GM13976 (cell line): ENCODE data around the gene LRIF1.

Experiments
- DNase-seq: peaks from one replicate; pipeline ENCODE4 v3.0.0; 2012; ENCODE audit warnings: low spot score
- in situ Hi-C: fragments of 300-500 bp; cut with MboI; formaldehyde crosslinking; loops from one replicate; pipeline ENCODE4 v1.12.0; 2022; ENCODE audit warnings: low sequenced_read_pairs, mixed read lengths, inconsistent platforms; ENCODE audit not compliant: unreplicated experiment
- TF ChIP-seq, protein P1 (sequence below): IDR thresholded peaks from 2 replicates; pipeline ENCODE4 v1.5.1; 2012; ENCODE audit warnings: borderline replicate concordance, mild to moderate bottlenecking; ENCODE audit not compliant: insufficient read depth; ENCODE audit errors: extremely low read depth, missing control alignments, control extremely low read depth

Gene LRIF1

DNA sequence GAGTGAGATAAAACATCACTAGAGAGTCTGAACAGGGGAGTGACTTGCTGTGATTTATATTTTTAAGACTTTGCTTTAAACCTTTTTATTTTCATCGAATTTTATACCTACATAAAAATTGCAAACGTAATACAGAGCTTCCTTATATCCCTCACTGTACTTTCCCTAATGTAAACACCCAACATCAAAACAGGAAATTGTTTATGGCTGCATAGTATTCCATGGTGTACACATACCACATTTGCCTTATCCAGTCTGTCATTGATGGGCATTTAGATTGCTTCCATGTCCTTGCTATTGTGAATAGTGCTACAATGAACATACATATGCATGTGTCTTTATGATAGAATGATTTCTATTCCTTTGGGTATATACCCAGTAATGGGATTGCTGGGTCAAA, 34.8 kb downstream of the LRIF1 start:
- no peak for DNase-seq
- TF ChIP-seq, protein P1, sequence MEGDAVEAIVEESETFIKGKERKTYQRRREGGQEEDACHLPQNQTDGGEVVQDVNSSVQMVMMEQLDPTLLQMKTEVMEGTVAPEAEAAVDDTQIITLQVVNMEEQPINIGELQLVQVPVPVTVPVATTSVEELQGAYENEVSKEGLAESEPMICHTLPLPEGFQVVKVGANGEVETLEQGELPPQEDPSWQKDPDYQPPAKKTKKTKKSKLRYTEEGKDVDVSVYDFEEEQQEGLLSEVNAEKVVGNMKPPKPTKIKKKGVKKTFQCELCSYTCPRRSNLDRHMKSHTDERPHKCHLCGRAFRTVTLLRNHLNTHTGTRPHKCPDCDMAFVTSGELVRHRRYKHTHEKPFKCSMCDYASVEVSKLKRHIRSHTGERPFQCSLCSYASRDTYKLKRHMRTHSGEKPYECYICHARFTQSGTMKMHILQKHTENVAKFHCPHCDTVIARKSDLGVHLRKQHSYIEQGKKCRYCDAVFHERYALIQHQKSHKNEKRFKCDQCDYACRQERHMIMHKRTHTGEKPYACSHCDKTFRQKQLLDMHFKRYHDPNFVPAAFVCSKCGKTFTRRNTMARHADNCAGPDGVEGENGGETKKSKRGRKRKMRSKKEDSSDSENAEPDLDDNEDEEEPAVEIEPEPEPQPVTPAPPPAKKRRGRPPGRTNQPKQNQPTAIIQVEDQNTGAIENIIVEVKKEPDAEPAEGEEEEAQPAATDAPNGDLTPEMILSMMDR, result no peak
- in situ Hi-C loops, result no loop called here

DNA sequence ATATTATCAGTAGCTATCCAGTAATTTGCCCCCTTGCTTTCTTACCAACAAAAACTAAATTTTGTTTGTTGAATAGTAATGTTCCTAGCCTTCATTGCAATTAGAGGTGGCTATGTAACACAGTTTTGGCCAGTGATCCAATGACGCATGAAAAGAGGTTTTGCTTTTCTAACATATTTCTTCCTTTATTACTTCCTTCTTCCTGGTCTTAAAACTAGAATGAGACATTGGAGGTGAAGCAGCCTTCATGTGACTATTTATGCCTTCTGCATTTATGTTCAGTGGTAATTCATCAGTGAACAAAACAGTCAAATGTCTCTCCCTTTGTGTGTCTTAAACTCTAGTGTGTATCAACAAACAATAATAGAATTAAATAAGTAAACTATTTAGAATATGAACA, 35.5 kb downstream of the LRIF1 start:
- DNase-seq, result no peak
- TF ChIP-seq, protein P1, result no peak
- in situ Hi-C loops, result no loop called here

DNA sequence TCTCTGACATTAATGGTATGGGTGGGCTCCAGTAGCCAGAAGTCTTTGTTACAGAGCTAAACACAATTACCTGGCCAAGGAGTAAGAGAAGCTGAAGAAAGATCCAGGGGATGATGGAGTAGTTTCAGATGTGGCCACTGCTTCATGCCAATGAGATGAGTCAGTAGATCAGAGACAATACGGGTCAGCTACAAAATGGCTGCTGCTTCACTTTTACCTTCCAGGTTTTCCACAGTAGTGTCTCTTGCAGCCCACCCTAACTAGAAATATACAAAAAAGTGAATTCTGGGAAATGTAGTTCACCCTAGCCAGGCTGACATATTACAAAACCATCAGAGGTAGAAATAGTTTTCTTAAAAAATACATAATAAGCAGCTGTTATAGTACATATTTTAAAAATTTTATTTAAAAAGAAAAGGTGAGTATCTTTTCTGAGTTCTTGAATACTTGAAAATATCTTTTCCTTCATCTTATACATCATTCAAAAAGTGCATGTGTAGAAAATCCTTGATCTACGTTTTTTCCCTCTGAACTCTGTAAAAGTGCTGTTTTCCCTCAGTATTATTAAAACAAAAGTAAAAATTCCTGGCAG, 36.1 kb downstream of the LRIF1 start:
- in situ Hi-C loops, result no loop called here
- TF ChIP-seq, protein P1, result no peak
- no peak for DNase-seq

DNA sequence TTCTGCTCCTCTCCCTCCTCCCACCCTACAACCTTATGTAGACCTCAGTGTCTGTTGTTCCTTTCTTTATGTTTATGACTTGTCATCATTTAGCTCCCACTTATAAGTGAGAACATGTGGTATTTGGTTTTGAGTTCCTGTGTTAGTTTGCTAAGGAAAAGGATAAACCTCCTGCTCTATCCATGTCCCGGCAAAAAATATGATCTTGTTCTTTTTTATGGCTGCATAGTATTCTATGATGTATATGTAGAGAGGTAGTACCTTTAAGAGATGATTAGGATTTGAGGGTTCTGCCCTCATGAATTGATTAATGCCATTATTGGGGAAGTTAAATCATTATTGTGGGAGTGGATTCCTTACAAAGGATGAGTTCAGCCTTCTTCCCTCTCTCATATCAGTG, 41.8 kb downstream of the LRIF1 start:
- in situ Hi-C loops, result no loop called here
- DNase-seq, result no peak
- TF ChIP-seq, protein P1, result no peak

DNA sequence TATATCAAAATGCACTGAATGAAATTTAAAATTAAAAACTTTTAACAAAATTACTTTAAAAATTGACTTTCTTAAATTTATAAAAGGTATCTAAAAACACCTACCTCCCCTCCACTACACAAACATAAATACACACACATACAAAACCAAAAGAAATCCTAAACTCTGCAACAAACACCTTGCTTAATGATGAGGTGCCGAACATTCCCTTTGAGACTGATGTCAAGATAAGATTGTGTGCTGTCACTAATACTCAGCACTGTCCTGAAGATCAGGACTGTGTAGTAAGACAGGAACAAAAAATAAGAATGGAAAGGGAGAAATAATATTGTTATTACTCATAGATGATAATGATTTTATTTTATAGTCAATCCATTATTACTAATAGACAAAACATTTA, 45.7 kb downstream of the LRIF1 start:
- no peak for DNase-seq
- in situ Hi-C loops, result no loop called here
- TF ChIP-seq, protein P1, result no peak

DNA sequence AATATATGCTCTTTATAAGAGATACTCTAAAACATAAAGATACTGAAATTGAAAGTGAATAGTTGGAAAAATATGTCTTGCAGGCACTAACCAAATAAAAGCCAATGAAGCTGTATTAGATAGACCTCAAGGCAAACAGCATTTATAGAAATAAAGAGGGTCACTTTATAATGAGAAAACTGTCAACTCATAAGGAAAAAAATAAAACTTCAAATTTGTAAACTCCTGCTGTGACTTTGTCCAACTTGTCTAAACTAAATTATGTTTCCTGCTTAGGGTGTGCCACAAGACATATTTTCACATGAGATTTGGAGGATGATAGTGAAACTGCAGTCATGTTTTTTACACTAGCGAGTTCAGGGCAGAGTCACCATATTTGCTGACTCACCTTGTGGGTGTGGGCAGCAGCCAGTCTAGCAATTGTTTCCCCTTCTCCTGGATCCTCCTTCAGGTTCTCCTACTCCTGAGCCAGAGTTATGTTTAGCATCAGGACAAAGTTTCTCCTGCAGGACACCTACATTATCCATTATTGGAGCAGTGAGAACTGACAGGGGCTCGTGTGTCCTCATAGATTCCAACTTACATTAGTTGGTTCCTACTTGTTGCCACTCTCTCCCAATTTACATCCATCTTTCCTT, 46.9 kb downstream of the LRIF1 start:
- peak; percentile 48 for DNase-seq
- in situ Hi-C loops, result no loop called here
- TF ChIP-seq, protein P1, result no peak
